H1 (cell line): ENCODE results near the gene KCNT1. TPM values are rescaled to one million over a fixed set of nuclear protein-coding genes. Genes with fewer than 3 reads are reported as not detected.

Source experiments
- NANOG ChIP-seq: IDR thresholded peaks from 2 replicates; pipeline ENCODE4 v1.6.1; 2011; ENCODE audit warnings: low read length, low read depth, mild to moderate bottlenecking, inconsistent platforms; ENCODE audit not compliant: insufficient read depth, poor library complexity, severe bottlenecking
- NRF1 ChIP-seq: IDR thresholded peaks from 2 replicates; pipeline ENCODE4 v1.6.1; 2011; ENCODE audit warnings: mild to moderate bottlenecking, low read depth, low read length, improper control_type of control experiment
- PHF8 ChIP-seq: fragments of 200-600 bp; sonication (generic); conservative IDR thresholded peaks from 2 replicates; pipeline ENCODE4 v1.7.1; 2012; ENCODE audit warnings: low read depth, mild to moderate bottlenecking, inconsistent platforms, low read length, moderate library complexity
- RXRA ChIP-seq: IDR thresholded peaks from 2 replicates; pipeline ENCODE4 v1.6.1; 2011; ENCODE audit warnings: low read depth, mild to moderate bottlenecking, low read length, moderate library complexity; ENCODE audit not compliant: insufficient read depth
- SIX5 ChIP-seq: IDR thresholded peaks from 2 replicates; pipeline ENCODE4 v1.6.1; 2011; ENCODE audit warnings: mild to moderate bottlenecking, low read depth, low read length
- SP4 ChIP-seq: IDR thresholded peaks from 2 replicates; pipeline ENCODE4 v1.6.1; 2012; ENCODE audit warnings: low read length, inconsistent platforms
- polyA plus RNA-seq, 7 experiments: library from polyadenylated mRNA; depleted of rRNA in 3 of 7; stranded (reverse) in 5 of 7; unstranded in 2 of 7; fragments of >200 nt in 5 of 7; fragments of 200-250 nt in 2 of 7; gene quantifications; 1 replicate in 5 of 7; 2 replicates in 1 of 7; 4 replicates in 1 of 7; pipeline versions ENCODE4 v1.2.1 to v1.2.3, GENCODE V29; 2011 to 2013; ENCODE audit warnings: missing spikeins in 2 of 7, mixed read lengths in 2 of 7
- total RNA-seq: library from RNA; stranded (reverse); fragmentation: NEBNext Ultra II Directional; extraction: Animal tissue kit (Norgen Biotek cat#: 25700); gene quantifications from 2 replicates; pipeline ENCODE4 v1.2.1, GENCODE V29; 2021

Gene KCNT1
- total and polyA plus RNA-seq, 2 of the 8 experiments (the other 6 are each of a cell fraction or from before 2014, with no cell fraction given): 0.13 to 0.20 TPM

- TF ChIP-seq PHF8 (no peak), SIX5 (no peak), SP4 (no peak), NANOG (no peak), RXRA (no peak), NRF1 (no peak)
These were observed 64.3 kb downstream of the KCNT1 start (continued) for GRCh38 chr9:135766251-135766650.
